ENCODE data around the gene PPFIA2.

GRCh38 chr12:81759190-81760051 is at the start of gene PPFIA2:
- TF ChIP-seq POLR2AphosphoS5 (IDR thresholded peaks at IDR 0.05; ENCODE audit: low read depth, low read length) (no peak), REST (IDR thresholded peaks at IDR 0.05; ENCODE audit: insufficient read depth in 1 of 2, low read depth in 2 of 2, low read length in 1 of 2) (no peak), SIN3A (IDR thresholded peaks at IDR 0.05; ENCODE audit: borderline replicate concordance, insufficient read depth, low read depth, low read length) (no peak), TCF7L2 (IDR thresholded peaks at IDR 0.05; ENCODE audit: low read depth, low read length) (no peak)
- TF ChIP-seq, protein P1, sequence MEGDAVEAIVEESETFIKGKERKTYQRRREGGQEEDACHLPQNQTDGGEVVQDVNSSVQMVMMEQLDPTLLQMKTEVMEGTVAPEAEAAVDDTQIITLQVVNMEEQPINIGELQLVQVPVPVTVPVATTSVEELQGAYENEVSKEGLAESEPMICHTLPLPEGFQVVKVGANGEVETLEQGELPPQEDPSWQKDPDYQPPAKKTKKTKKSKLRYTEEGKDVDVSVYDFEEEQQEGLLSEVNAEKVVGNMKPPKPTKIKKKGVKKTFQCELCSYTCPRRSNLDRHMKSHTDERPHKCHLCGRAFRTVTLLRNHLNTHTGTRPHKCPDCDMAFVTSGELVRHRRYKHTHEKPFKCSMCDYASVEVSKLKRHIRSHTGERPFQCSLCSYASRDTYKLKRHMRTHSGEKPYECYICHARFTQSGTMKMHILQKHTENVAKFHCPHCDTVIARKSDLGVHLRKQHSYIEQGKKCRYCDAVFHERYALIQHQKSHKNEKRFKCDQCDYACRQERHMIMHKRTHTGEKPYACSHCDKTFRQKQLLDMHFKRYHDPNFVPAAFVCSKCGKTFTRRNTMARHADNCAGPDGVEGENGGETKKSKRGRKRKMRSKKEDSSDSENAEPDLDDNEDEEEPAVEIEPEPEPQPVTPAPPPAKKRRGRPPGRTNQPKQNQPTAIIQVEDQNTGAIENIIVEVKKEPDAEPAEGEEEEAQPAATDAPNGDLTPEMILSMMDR (IDR thresholded peaks at IDR 0.05): no peak

Data from Panc1 (cell line).